ENCODE measurements around the gene PLAAT5. TPM values are rescaled to one million over a fixed set of nuclear protein-coding genes. Genes with fewer than 3 reads are reported as not detected.
"Not testable (repeated sequence)": the region's sequence is repeated elsewhere in the genome, so short reads cannot be mapped to it uniquely, and the experiment has no call there.

The PLAAT5 gene
- total RNA-seq, 2 donors from 2014 or later, result 0.40 TPM; not detected in 1

DNA sequence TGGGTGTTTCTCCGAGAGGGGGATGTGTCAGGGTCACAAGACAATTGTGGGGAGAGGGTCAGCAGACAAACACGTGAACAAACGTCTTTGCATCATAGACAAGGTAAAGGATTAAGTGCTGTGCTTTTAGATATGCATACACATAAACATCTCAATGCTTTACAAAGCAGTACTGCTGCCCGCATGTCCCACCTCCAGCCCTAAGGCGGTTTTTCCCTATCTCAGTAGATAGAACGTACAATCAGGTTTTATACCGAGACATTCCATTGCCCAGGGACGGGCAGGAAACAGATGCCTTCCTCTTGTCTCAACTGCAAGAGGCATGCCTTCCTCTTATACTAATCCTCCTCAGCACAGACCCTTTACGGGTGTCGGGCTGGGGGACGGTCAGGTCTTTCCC is 37.2 kb upstream of the PLAAT5 start:
- intact Hi-C loops (cut with DNase I); DNase-seq; H3K27ac ChIP-seq; H3K9ac ChIP-seq (ENCODE audit: low read depth in 2 of 2, low read length in 2 of 2); H3K4me1 ChIP-seq; H3K27me3 ChIP-seq; H3K4me3 ChIP-seq; H3K36me3 ChIP-seq; H3K9me3 ChIP-seq: not testable (repeated sequence)

DNA sequence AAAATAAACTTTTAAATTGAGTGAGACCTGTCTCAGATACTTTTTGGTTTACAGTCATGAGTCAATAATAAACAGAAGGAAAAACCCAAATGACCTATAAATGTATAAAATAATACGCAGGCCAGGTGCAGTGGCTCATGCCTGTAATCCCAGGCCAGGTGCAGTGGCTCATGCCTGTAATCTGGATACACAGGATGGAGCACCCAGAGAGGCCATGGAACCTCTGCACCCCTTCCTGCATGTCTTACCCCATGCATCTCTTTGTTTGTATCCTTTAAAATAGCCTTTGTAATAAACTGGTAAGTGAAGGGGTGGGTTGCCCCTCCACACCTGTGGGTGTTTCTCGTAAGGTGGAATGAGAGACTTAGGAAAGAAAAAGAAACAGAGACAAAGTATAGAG is 36.7 kb upstream of the PLAAT5 start:
- Histone ChIP-seq H3K9ac (ENCODE audit: low read depth in 2 of 2, low read length in 2 of 2) (no peak overlapping the region), H3K27ac (no peak overlapping the region), H3K4me1 (no peaks in the 10 kb centered on the region), H3K4me3 (no peak overlapping the region), H3K36me3 (no peaks in the 10 kb centered on the region), H3K9me3 (no peaks in the 10 kb centered on the region), H3K27me3 (no peaks in the 10 kb centered on the region)
- intact Hi-C loops (cut with DNase I), result no loop called here
- DNase-seq, result no peak
- TF ChIP-seq, protein P1, sequence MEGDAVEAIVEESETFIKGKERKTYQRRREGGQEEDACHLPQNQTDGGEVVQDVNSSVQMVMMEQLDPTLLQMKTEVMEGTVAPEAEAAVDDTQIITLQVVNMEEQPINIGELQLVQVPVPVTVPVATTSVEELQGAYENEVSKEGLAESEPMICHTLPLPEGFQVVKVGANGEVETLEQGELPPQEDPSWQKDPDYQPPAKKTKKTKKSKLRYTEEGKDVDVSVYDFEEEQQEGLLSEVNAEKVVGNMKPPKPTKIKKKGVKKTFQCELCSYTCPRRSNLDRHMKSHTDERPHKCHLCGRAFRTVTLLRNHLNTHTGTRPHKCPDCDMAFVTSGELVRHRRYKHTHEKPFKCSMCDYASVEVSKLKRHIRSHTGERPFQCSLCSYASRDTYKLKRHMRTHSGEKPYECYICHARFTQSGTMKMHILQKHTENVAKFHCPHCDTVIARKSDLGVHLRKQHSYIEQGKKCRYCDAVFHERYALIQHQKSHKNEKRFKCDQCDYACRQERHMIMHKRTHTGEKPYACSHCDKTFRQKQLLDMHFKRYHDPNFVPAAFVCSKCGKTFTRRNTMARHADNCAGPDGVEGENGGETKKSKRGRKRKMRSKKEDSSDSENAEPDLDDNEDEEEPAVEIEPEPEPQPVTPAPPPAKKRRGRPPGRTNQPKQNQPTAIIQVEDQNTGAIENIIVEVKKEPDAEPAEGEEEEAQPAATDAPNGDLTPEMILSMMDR (IDR thresholded peaks at IDR 0.05), result no peak

DNA sequence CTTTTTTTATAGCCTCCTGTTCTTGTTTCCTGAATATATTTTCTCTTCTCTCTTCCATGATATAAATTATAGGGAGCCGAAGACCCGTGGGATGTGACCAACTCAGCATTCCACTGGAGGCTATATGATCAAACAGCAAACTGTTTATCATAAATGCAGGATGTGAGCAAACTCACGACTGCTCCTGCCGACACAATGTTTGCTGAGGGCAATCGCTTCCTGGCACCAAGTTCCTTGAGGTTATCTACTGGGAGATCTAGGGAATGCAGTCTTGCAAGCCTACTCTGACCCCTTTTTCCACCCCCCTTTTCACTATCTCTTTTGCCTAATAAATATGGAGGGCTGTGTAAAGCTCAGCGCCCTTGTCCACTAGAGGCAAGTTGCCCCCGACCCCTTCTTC is 32.2 kb upstream of the PLAAT5 start:
- Histone ChIP-seq H3K4me3 (no peak overlapping the region), H3K9ac (ENCODE audit: low read depth in 2 of 2, low read length in 2 of 2) (no peak overlapping the region), H3K27ac (no peak overlapping the region), H3K4me1 (no peaks in the 10 kb centered on the region), H3K36me3 (no peaks in the 10 kb centered on the region), H3K9me3 (no peaks in the 10 kb centered on the region), H3K27me3 (no peaks in the 10 kb centered on the region)
- TF ChIP-seq, protein P1 (IDR thresholded peaks at IDR 0.05), result no peak
- no peak for DNase-seq
- intact Hi-C loops (cut with DNase I), result no loop called here

DNA sequence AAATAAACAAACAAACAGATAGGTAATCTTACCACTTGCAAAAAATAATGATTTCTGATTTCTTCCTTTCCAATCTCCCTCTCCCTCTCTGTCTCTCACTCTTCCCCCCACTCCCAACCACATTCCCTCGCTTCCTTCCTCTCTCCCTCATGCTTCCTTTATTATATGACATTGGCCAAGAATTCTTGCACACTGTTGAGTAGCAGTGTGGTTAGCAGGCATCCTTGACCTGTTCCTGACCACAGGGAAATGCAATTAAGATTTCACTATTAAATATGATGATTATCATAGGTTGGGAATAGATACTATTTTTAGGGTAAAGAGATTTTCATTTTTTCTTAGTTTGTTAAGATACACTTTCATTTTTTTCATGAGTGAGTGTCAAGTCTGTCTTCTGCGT is 30.9 kb upstream of the PLAAT5 start:
- DNase-seq, result no peak
- Histone ChIP-seq H3K36me3 (no peaks in the 10 kb centered on the region), H3K27ac (no peak overlapping the region), H3K9me3 (no peaks in the 10 kb centered on the region), H3K27me3 (no peaks in the 10 kb centered on the region), H3K9ac (ENCODE audit: low read depth in 2 of 2, low read length in 2 of 2) (no peak overlapping the region), H3K4me3 (no peak overlapping the region), H3K4me1 (no peaks in the 10 kb centered on the region)
- intact Hi-C loops (cut with DNase I), result no loop called here
- TF ChIP-seq, protein P1 (IDR thresholded peaks at IDR 0.05), result no peak

DNA sequence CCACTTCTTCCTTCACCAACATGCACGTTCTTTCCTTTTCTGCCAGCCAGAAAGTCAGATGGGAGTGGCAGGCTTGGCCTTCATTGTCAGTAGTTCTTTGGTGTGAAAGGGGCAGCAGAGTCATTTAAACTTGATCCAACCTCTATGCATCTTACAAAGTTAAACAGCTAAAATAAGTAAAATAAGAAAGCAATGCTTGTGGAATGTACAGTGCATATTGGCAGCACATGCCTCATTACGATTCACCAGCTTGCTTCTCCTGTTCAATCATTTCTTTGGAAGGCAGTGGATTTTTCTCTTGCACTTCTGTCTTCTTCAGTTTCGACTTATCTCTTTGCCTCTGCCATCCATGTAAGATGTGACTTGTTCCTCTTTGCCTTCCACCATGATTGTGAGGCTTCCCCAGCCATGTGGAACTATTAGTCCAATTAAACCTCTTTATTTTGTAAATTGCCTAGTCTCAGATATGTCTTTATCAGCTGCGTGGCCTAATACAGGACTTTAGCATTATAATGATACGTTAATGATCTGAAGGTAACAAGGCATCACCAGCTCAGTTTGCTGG is 29.7 kb upstream of the PLAAT5 start:
- intact Hi-C loops (cut with DNase I), result no loop called here
- TF ChIP-seq, protein P1 (IDR thresholded peaks at IDR 0.05), result no peak
- Histone ChIP-seq H3K9me3 (no peaks in the 10 kb centered on the region), H3K36me3 (no peaks in the 10 kb centered on the region), H3K4me1 (no peaks in the 10 kb centered on the region), H3K27ac (no peak overlapping the region), H3K9ac (ENCODE audit: low read depth in 2 of 2, low read length in 2 of 2) (no peak overlapping the region), H3K4me3 (no peak overlapping the region), H3K27me3 (no peaks in the 10 kb centered on the region)
- DNase-seq, result no peak

DNA sequence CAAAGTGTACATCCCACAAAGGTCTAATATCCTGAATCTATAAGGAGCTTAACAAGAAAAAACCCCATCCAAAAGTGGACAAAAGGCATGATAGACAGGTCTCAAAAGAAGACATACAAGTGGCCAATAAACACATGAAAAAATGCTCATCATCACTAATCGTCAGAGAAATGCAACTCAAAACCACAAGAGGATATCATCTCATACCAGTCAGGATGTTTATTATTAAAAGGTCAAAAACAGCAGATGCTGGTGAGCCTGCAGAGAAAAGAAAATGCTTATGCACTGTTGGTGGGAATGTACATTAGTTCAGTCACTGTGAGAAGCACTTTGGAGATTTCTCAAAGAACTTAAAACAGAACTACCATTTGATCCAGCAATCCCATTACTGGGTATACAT is 27.6 kb upstream of the PLAAT5 start:
- no peaks in the 10 kb centered on the region for H3K36me3 ChIP-seq
- no peak overlapping the region for H3K9ac ChIP-seq (ENCODE audit: low read depth in 2 of 2, low read length in 2 of 2)
- no peaks in the 10 kb centered on the region for H3K4me1 ChIP-seq
- TF ChIP-seq, protein P1 (IDR thresholded peaks at IDR 0.05), result no peak
- no peaks in the 10 kb centered on the region for H3K9me3 ChIP-seq
- no peak for DNase-seq
- no peaks in the 10 kb centered on the region for H3K27me3 ChIP-seq
- intact Hi-C loops (cut with DNase I), result no loop called here
- H3K27ac ChIP-seq, result no peak overlapping the region
- H3K4me3 ChIP-seq, result no peak overlapping the region

Data from colonic mucosa (tissue), 4 donors.